Measurements from ENCODE around the gene IKBIP. TPM values are rescaled to one million over a fixed set of nuclear protein-coding genes. Genes with fewer than 3 reads are reported as not detected.

Gene IKBIP
- total and polyA plus RNA-seq, 9 of the 15 experiments (the other 6 are each of a cell fraction or from before 2014, with no cell fraction given), result 3.3 to 19.5 (median 14.9) TPM

- TF ChIP-seq RNF2 (IDR thresholded peaks at IDR 0.05), result no peak
- TF ChIP-seq ZFP91 (CRISPR knock-in tag; IDR thresholded peaks at IDR 0.05), result no peak
- TF ChIP-seq ILF3 (IDR thresholded peaks at IDR 0.05; ENCODE audit: borderline replicate concordance), result no peak
- no peak for TF ChIP-seq ZKSCAN3 (CRISPR knock-in tag; IDR thresholded peaks at IDR 0.05)
- TF ChIP-seq FOSL1 (tag; conservative IDR thresholded peaks at IDR 0.05), result no peak
- no peak for TF ChIP-seq PCBP2 (IDR thresholded peaks at IDR 0.05; ENCODE audit: low read depth, low read length, poor library complexity, severe bottlenecking)
- TF ChIP-seq JUND (IDR thresholded peaks at IDR 0.05; ENCODE audit: borderline replicate concordance, low read depth, low read length), result 0 out of 2 replicates have a peak, but pooled peaks have one; percentile 5
- TF ChIP-seq JUND (tag; IDR thresholded peaks at IDR 0.05; ENCODE audit: borderline replicate concordance, low read depth, low read length), result no peak
- no peak for TF ChIP-seq NCOA1 (IDR thresholded peaks at IDR 0.05; ENCODE audit: low read depth)
- TF ChIP-seq ZNF644 (tag; IDR thresholded peaks at IDR 0.05; ENCODE audit: low read depth), result peak; percentile 48; the same call in 1 of the 2 replicates
- TF ChIP-seq SAP30 (IDR thresholded peaks at IDR 0.05; ENCODE audit: borderline replicate concordance, insufficient read depth, low read depth, low read length, poor library complexity, severe bottlenecking), result peak; percentile 76
- TF ChIP-seq MYC (IDR thresholded peaks at IDR 0.05; ENCODE audit: low read depth, low read length), result peak; percentile 69
- TF ChIP-seq MYC (CRISPR knock-in tag; IDR thresholded peaks at IDR 0.05; ENCODE audit: borderline replicate concordance, low read depth), result peak; percentile 83; the same call in 1 of the 2 replicates
- TF ChIP-seq MAX (CRISPR knock-in tag; IDR thresholded peaks at IDR 0.05), result no peak; the same call in 1 of the 2 replicates
- TF ChIP-seq ZBTB11 (CRISPR knock-in tag; IDR thresholded peaks at IDR 0.05), result no peak; a peak in 2 of 6 replicates
- peak; percentile 74; the same call in 1 of the 2 replicates for TF ChIP-seq PML (IDR thresholded peaks at IDR 0.05; ENCODE audit: low read length)
- peak; percentile 51 to 80; a peak in 3 of 4 replicates for TF ChIP-seq MAZ (CRISPR knock-in tag; conservative IDR thresholded peaks at IDR 0.05 in 1 of 2, IDR thresholded peaks at IDR 0.05 in 1 of 2)
- no peak for TF ChIP-seq MBD2 (IDR thresholded peaks at IDR 0.05; ENCODE audit: borderline replicate concordance, low read depth)
- no peak for TF ChIP-seq POLR3G (IDR thresholded peaks at IDR 0.05; ENCODE audit: extremely low read depth, insufficient read length, insufficient replicate concordance)
- TF ChIP-seq FOXA3 (CRISPR knock-in tag; conservative IDR thresholded peaks at IDR 0.05 in 1 of 2, IDR thresholded peaks at IDR 0.05 in 1 of 2), result peak; percentile 67 to 77; a peak in 3 of 4 replicates
- no peak for TF ChIP-seq TCF7L2 (IDR thresholded peaks at IDR 0.05; ENCODE audit: low read depth, low read length)
Observed at GRCh38 chr12:98644712-98645571, at the start of gene IKBIP, which contains the start of gene APAF1 (continued).

All from K562 (cell line).